Stimulated activated naive CD8-positive, alpha-beta T cell treated with anti-CD3 and anti-CD28 coated beads, Interleukin-15, Interleukin-2, amounts not matched to agents 100 ng/mL and 50 ng/mL, for 24 hours (primary cell): ENCODE data around the gene IL20RB.
"Not testable (repeated sequence)": the region's sequence is repeated elsewhere in the genome, so short reads cannot be mapped to it uniquely, and the experiment has no call there.

Experiments used
- H3K27ac Mint-ChIP-seq: one replicate; pipeline ENCODE4 v1.8.0; 2021; ENCODE audit warnings: mild to moderate bottlenecking, mixed read lengths
- H3K27me3 Mint-ChIP-seq: one replicate; pipeline ENCODE4 v1.8.0; 2021; ENCODE audit warnings: mixed read lengths
- H3K36me3 Mint-ChIP-seq: one replicate; pipeline ENCODE4 v1.8.0; 2021; ENCODE audit warnings: low read depth, mixed read lengths
- H3K4me1 Mint-ChIP-seq: one replicate; pipeline ENCODE4 v1.8.0; 2021; ENCODE audit warnings: low read depth, mixed read lengths
- H3K4me3 Mint-ChIP-seq: one replicate; pipeline ENCODE4 v1.8.0; 2021; ENCODE audit warnings: mild to moderate bottlenecking, mixed read lengths
- H3K9me3 Mint-ChIP-seq: one replicate; pipeline ENCODE4 v1.8.0; 2021; ENCODE audit warnings: mixed read lengths

Gene IL20RB

DNA sequence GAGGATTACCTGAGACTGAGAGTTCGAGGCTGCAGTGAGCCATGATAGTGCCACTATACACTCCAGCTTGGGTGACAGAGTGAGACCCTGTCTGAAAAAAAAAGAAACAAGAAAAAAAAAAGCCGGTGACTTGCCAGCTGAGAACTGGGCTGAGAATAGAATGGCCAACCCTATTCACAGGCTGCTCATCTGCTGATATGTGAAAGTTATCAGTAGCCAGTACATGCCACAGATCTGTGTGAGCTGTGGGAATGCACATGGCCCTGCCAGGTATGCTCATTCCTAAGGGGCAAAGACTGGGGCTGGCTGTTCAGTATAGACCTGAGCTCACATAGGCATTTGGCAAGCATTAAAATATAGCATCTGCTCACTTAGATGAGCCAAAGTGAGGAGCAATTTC is 30.9 kb downstream of the IL20RB start:
- Mint-ChIP-seq H3K9me3 (no peaks in the 10 kb centered on the region), H3K4me3 (no peak overlapping the region), H3K4me1 (no peaks in the 10 kb centered on the region), H3K27ac (no peak overlapping the region), H3K36me3 (peaks cover 9% of the 10 kb centered on the region), H3K27me3 (no peaks in the 10 kb centered on the region)

DNA sequence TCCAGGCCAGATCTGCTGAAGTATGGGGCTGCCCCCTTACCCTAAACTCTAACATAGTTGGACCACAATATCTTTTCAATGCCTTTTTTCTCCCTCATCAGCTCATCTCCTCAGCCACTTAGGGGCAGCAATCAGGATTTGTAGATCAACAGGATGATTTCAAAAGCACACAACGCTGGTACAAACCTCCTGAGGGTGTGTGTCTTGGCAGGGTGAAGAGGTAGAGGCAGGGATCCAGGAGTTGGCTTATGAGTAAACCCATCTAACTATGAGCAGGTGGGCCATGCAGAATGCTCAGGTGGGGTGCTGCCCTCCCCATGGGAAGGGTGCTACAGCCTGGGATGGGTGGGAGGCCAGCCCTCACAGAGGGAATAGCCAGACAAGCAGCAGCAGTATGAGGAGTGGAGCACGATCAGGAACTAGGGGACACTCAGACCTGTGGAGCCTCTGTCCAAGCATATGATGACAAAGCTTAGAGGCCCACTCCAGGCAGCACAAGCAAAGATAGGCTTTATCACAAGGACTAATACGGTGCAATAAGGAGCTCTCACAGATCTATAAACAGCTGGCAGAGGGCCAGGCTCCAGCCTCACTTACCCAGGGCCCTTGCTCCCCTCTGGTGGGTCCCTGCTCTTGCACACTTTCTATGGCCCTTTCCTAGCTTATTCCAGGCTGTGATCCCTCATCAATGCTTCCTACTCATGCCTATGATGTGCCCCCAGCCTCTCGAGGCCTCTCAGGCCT is 32.2 kb downstream of the IL20RB start:
- no peaks in the 10 kb centered on the region for H3K4me1 Mint-ChIP-seq
- H3K27me3 Mint-ChIP-seq: no peaks in the 10 kb centered on the region
- H3K9me3 Mint-ChIP-seq: no peaks in the 10 kb centered on the region
- H3K4me3 Mint-ChIP-seq: no peak overlapping the region
- H3K27ac Mint-ChIP-seq: no peak overlapping the region
- H3K36me3 Mint-ChIP-seq: peaks cover 6% of the 10 kb centered on the region

DNA sequence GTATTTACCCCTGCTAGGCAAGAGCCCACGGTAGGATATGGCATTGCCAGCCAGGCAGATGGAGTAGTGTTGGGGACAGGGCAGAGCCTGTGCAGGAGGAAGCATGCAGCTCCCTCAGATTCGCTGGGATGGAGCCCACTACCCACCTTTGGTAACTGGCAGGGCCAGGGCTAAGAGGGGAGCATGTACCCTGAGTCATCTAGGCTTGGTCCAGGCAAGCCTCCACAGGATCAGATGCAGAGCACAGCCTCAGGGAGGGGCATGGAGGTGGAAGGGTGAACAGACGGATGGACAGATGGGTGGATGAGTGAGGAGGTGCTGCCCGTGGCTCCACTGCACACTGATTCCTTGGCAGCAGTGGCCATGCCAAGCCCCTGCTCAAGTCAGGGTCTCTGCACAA is 33.0 kb downstream of the IL20RB start:
- H3K4me3 Mint-ChIP-seq: no peak overlapping the region
- H3K36me3 Mint-ChIP-seq: peaks cover 6% of the 10 kb centered on the region
- no peaks in the 10 kb centered on the region for H3K9me3 Mint-ChIP-seq

DNA sequence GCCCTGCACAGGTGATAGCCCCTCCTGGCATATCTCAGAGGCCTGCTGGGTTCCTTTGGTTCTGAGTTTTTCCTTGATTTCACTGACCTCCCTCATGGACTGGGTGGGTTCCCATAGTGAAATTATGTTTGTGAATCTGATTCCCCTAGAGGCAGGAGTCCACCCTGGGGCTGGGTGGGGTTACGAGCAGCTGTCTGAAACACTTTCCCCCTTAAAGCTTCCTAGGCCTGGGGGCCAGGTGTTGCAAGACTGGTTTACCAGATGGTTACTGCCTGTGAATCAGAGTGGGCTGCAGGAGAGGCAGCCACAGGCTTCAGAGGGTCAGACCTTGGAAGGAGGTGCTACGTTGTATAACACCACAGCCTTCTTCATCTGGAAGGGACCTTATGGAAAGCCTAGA is 34.3 kb downstream of the IL20RB start:
- Mint-ChIP-seq H3K27ac (no peak overlapping the region), H3K36me3 (no peaks in the 10 kb centered on the region), H3K27me3 (no peaks in the 10 kb centered on the region), H3K9me3 (no peaks in the 10 kb centered on the region), H3K4me3 (no peak overlapping the region), H3K4me1 (no peaks in the 10 kb centered on the region)

More for the DNA sequence above, 33.0 kb downstream of the IL20RB start:
- H3K4me1 Mint-ChIP-seq: no peaks in the 10 kb centered on the region
- no peaks in the 10 kb centered on the region for H3K27me3 Mint-ChIP-seq
- H3K27ac Mint-ChIP-seq: no peak overlapping the region

DNA sequence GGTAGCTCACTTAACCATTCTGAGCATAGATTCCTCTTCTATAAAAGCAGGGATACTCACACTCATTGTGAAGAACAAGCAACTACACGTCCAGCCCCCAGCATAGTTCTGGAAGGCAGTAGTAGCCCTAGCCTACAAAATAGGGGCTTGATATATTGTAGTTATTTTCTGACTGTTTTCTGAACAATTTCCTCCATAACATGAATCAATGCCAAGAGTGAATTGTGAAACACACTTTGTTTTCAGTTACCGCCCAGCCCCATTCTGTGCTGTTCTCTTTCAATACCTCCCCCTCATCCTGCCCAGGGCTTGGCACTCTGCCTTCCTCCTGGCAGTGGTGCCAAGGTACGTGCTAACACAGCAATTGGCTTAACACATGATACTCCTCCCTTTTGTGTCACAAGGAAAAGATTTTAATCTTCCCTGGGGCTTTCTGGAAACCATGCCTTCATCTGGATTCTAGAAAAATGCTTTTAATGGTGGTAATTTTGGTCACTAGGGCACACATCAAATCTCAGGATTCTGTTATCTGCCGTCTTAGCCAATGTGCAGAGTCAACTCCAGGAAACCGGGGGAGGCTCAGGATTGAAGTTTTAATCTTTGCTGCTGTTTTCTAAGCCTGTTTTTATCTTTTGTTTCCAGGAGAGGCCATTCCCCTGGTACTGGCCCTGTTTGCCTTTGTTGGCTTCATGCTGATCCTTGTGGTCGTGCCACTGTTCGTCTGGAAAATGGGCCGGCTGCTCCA is 37.2 kb downstream of the IL20RB start:
- no peak overlapping the region for H3K27ac Mint-ChIP-seq
- H3K27me3 Mint-ChIP-seq: no peaks in the 10 kb centered on the region
- no peaks in the 10 kb centered on the region for H3K36me3 Mint-ChIP-seq
- no peaks in the 10 kb centered on the region for H3K4me1 Mint-ChIP-seq
- H3K9me3 Mint-ChIP-seq: no peaks in the 10 kb centered on the region
- H3K4me3 Mint-ChIP-seq: no peak overlapping the region

DNA sequence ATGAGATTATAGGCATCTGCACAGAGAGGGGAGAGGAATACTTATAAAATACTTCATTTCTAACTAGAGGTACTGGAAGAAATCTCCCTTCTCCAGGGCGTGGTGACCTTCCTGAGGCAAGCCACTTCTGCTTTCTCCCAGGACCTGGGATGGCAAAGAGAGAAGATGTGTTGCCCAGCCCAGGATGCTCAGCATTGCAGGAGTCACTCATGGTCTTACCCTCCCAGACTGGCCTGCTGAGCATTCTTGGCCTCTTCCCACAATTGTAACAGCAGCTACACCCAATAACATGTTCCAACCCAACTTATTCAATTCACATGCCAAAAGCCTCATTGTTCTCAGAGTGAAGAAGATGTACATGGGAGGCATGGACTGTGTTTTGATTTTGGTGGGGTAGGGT is 37.9 kb downstream of the IL20RB start:
- Mint-ChIP-seq H3K27ac (no peak overlapping the region), H3K4me3 (no peak overlapping the region), H3K27me3 (no peaks in the 10 kb centered on the region), H3K9me3 (no peaks in the 10 kb centered on the region), H3K36me3 (no peaks in the 10 kb centered on the region), H3K4me1 (no peaks in the 10 kb centered on the region)

DNA sequence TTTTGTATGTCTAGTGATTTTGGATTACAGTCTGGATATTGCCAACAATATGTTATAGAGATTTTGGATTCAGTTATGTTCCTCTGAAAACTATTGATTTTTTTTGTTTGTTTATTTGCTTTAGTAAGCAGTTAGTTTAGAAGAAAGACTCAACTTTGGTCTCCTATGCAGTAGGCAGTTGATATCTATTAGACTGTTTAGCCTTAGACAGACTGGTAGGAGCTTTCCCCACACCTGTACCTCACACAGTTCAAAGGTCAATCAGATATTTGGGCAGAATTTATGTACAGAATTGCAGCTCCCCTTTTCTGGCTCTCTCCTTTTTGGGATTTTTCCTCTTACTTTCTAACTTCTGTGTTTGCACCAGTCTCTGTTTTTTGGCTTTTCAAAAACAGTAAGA is 42.3 kb downstream of the IL20RB start:
- Mint-ChIP-seq H3K9me3 (no peaks in the 10 kb centered on the region), H3K27ac (no peak overlapping the region), H3K4me1 (no peaks in the 10 kb centered on the region), H3K36me3 (no peaks in the 10 kb centered on the region), H3K4me3 (no peak overlapping the region), H3K27me3 (no peaks in the 10 kb centered on the region)

DNA sequence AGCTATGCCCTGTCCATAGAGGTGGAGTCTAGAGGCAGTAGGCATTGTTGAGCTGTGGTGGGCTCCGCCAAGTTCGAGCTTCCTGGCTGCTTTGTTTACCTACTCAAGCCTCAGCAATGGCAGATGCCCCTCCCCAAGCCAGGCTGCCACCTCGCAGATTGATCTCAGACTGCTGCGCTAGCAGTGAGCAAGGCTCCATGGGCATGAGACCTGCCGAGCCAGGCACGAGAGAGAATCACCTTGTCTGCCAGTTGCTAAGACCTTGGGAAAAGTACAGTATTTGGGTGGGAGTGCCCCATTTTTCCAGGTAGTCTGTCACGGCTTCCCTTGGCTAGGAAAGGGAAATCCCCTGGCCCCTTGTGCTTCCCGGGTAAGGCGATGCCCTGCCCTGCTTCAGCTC is 49.6 kb downstream of the IL20RB start:
- H3K36me3 Mint-ChIP-seq, H3K27me3 Mint-ChIP-seq, H3K9me3 Mint-ChIP-seq, H3K27ac Mint-ChIP-seq, H3K4me3 Mint-ChIP-seq, H3K4me1 Mint-ChIP-seq: not testable (repeated sequence)

DNA sequence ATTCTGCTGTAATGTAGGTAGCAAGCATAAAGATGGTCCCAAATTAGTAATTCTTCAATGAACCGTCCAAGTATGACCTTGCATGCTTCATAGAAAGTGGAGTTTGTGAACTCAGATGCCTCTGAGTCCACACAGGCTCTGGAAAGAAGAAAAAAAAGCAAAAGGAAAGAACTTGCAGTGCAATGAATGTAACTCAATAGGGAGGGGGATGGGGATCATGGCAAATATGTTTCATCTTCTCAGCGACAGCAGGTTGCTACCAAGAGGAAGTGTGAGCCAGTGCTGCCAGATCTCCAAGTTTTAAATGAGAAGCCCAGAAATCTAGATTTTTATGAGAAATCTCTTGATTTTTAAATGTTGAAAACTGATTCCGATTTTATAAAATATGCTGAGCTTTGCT is 50.3 kb downstream of the IL20RB start:
- Mint-ChIP-seq H3K9me3 (no peaks in the 10 kb centered on the region), H3K4me1 (no peaks in the 10 kb centered on the region), H3K36me3 (no peaks in the 10 kb centered on the region), H3K27ac (no peak overlapping the region), H3K27me3 (no peaks in the 10 kb centered on the region), H3K4me3 (no peak overlapping the region)

DNA sequence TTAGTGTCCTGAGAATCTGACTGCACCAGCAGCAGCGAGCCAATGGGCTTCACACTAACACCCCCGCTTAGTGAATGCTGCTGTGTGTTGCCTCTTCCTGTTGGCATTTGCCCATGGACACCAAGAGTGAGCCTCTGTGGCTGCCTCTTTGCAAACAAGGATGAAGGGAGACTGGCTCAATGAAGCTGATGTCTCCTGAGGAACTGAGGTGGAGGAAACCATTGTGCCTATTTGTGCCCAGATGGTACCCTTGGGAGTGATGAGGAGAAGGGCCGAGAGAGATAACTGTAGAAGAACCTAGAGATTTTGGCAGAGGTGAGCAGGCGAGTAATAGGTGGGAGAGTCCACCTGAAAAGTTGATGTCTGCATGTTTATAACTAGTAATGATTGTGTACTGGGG is 51.2 kb downstream of the IL20RB start:
- H3K4me1 Mint-ChIP-seq: no peaks in the 10 kb centered on the region
- no peaks in the 10 kb centered on the region for H3K36me3 Mint-ChIP-seq
- H3K27me3 Mint-ChIP-seq: no peaks in the 10 kb centered on the region
- H3K9me3 Mint-ChIP-seq: no peaks in the 10 kb centered on the region
- no peak overlapping the region for H3K27ac Mint-ChIP-seq
- no peak overlapping the region for H3K4me3 Mint-ChIP-seq

DNA sequence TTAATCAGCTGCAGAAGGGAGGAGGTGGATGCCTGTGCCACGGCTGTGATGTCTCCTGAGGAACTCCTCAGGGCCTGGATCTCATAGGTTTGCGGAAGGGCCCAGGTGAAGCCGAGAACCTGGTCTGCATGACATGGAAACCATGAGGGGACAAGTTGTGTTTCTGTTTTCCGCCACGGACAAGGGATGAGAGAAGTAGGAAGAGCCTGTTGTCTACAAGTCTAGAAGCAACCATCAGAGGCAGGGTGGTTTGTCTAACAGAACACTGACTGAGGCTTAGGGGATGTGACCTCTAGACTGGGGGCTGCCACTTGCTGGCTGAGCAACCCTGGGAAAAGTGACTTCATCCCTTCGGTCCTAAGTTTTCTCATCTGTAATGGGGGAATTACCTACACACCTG is 52.4 kb downstream of the IL20RB start:
- H3K4me3 Mint-ChIP-seq: no peak overlapping the region
- no peaks in the 10 kb centered on the region for H3K27me3 Mint-ChIP-seq
- H3K27ac Mint-ChIP-seq: no peak overlapping the region
- H3K36me3 Mint-ChIP-seq: no peaks in the 10 kb centered on the region
- peaks cover 4% of the 10 kb centered on the region for H3K4me1 Mint-ChIP-seq
- no peaks in the 10 kb centered on the region for H3K9me3 Mint-ChIP-seq

DNA sequence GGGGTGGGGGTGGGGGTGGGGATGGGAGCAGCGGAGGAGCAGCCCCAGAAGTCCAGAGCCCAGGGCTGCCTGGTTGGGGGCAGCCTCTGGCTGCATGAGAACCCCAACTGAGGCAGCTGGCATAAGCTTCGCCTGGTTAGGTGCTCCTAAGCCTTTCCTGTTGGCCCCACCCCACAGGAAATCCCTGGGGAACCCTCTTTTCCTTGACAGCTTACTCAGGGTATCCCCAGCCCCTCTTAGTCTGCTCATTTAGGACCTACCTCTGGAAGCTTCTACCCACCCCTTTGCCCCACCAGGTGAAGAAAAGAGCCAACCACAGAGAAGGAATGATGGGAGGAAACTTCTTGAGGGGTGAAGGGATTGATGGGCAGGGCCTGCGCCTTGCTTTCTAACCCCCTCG is 53.4 kb downstream of the IL20RB start:
- no peak overlapping the region for H3K4me3 Mint-ChIP-seq
- H3K27me3 Mint-ChIP-seq: no peaks in the 10 kb centered on the region
- no peaks in the 10 kb centered on the region for H3K36me3 Mint-ChIP-seq
- no peaks in the 10 kb centered on the region for H3K9me3 Mint-ChIP-seq
- no peak overlapping the region for H3K27ac Mint-ChIP-seq
- peaks cover 4% of the 10 kb centered on the region for H3K4me1 Mint-ChIP-seq

DNA sequence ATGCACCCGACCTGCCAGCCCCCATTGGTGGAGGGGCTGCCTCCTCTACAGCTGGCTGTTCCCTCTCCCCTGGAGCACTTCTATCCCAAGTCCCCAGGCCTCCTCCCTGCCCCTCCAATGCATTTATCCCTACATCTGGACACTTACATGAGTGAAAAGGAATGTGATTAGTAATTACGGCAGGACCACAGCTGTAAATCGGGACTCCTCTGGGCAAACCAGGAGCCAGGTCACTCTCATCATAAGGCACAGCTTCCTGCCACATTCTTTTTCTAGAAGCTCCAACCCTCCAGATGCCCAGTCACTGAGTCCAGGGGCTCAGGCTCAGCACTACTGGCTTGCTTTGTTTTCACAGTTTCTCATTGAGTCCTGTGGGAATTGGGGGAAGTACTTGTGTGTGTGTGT is 54.3 kb downstream of the IL20RB start:
- Mint-ChIP-seq H3K9me3 (no peaks in the 10 kb centered on the region), H3K4me3 (no peak overlapping the region), H3K27me3 (no peaks in the 10 kb centered on the region), H3K36me3 (no peaks in the 10 kb centered on the region), H3K4me1 (peaks cover 4% of the 10 kb centered on the region), H3K27ac (no peak overlapping the region)

DNA sequence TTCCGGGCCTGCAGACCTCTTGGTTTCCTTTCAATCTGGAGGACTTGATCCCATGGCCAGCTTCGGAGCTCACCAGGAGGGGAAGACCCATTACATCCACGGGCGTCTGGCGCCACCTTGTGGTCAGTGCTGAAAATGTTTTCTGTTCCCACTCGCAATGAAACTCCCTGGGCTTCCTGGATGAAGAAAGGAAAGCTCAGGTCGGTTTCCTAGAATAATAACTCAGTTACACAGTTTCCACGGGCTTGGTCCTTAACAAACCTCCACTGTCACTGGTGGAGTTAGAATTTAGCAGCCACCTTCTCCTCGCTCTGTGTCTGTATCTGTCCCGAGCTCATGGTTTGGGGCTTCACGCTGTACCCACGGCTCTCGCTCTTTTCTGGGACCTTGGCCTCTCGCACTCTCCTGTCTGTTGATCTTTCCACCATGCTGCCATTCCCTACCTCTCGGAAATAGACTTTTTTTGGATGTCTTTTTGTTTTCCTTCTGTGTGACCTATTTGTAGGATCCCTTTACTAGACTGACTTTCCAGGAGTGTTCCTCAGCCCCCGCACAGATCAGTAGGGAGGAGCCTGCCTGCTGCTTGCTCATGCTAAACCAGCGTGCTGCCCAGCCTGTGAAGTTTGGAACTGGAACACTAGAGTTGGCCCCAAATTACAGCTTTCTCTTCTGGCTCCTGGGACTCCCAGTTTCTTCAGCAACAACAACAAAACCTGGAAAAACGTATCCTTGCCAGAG is 56.3 kb downstream of the IL20RB start:
- H3K36me3 Mint-ChIP-seq: no peaks in the 10 kb centered on the region
- no peak overlapping the region for H3K27ac Mint-ChIP-seq
- no peaks in the 10 kb centered on the region for H3K9me3 Mint-ChIP-seq
- peak overlapping the region; percentile 70 for H3K4me3 Mint-ChIP-seq
- peaks cover 4% of the 10 kb centered on the region for H3K4me1 Mint-ChIP-seq
- H3K27me3 Mint-ChIP-seq: no peaks in the 10 kb centered on the region

DNA sequence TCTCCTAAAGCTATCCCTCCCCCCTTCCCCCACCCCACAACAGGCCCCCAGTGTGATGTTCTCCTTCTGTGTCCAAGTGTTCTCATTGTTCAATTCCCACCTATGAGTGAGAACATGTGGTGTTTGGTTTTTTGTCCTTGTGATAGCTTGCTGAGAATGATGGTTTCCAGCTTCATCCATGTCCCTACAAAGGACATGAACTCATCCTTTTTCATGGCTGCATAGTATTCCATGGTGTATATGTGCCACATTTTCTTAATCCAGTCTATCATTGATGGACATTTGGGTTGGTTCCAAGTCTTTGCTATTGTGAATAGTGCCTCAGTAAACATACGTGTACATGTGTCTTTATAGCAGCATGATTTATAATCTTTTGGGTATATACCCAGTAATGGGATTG is 59.5 kb downstream of the IL20RB start:
- not testable (repeated sequence) for H3K9me3 Mint-ChIP-seq, H3K36me3 Mint-ChIP-seq, H3K4me1 Mint-ChIP-seq, H3K4me3 Mint-ChIP-seq, H3K27ac Mint-ChIP-seq, H3K27me3 Mint-ChIP-seq
